Cardiac muscle cell (in vitro differentiated cells and primary cell): Measurements from ENCODE around the gene HDAC4. TPM values are rescaled to one million over a fixed set of nuclear protein-coding genes. Genes with fewer than 3 reads are reported as not detected.

ENCODE experiments used
- DNase-seq, 2 donors: peaks; one replicate each; pipeline versions ENCODE4 v3.0.0 to v3.0.0-alpha.2; 2010 to 2017; ENCODE audit warnings: low read depth in 1 of 2, low spot score in 1 of 2
- H3K27ac ChIP-seq: fragments of 200-600 bp; sonication (generic); 2 replicates; pipeline ENCODE4 v1.5.1; 2016
- H3K27me3 ChIP-seq: fragments of 200-600 bp; sonication (generic); 2 replicates; pipeline ENCODE4 v1.6.0; 2016; ENCODE audit warnings: control low read depth
- H3K36me3 ChIP-seq: fragments of 200-600 bp; sonication (generic); 2 replicates; pipeline ENCODE4 v1.5.1; 2016; ENCODE audit warnings: control low read depth
- H3K4me1 ChIP-seq: fragments of 200-600 bp; sonication (generic); 2 replicates; pipeline ENCODE4 v1.8.1; 2017; ENCODE audit warnings: low read depth, mild to moderate bottlenecking, mixed run types
- H3K4me3 ChIP-seq: fragments of 200-600 bp; sonication (generic); 2 replicates; pipeline ENCODE4 v1.5.1; 2016; ENCODE audit warnings: mild to moderate bottlenecking
- H3K9me3 ChIP-seq: fragments of 200-600 bp; sonication (generic); 2 replicates; pipeline ENCODE4 v1.5.1; 2017; ENCODE audit warnings: low read depth, mild to moderate bottlenecking, control low read depth
- CTCF ChIP-seq: IDR thresholded peaks from 2 replicates; pipeline ENCODE4 v1.5.1; 2012; ENCODE audit warnings: low read depth, mild to moderate bottlenecking, low read length
- polyA plus RNA-seq: library from polyadenylated mRNA; unstranded; fragments of >200 nt; fragmentation: Nextera tagmentation; extraction: Ambion mirVana; gene quantifications from 2 replicates; pipeline ENCODE4 v1.2.1, GENCODE V29; 2016
- total RNA-seq: library from RNA; depleted of rRNA; stranded (reverse); fragments of >200 nt; gene quantifications from 2 replicates; pipeline ENCODE4 v1.2.3, GENCODE V29; 2016

HDAC4 gene
- total and polyA plus RNA-seq, 2 experiments from 2014 or later = 7.0 to 41.6 TPM

- Histone ChIP-seq H3K36me3 (no peaks in the 10 kb centered on the region), H3K27me3 (no peaks in the 10 kb centered on the region), H3K4me1 (peaks cover 7% of the 10 kb centered on the region), H3K27ac (no peak overlapping the region), H3K4me3 (no peak overlapping the region), H3K9me3 (no peaks in the 10 kb centered on the region)
- no peak for DNase-seq
- TF ChIP-seq CTCF = no peak
Observed at GRCh38 chr2:239370876-239371725, 29.7 kb downstream of the HDAC4 start.

GRCh38 chr2:239370403-239370802 is 30.4 kb downstream of the HDAC4 start:
- no peak for TF ChIP-seq CTCF
- Histone ChIP-seq H3K36me3 (no peaks in the 10 kb centered on the region), H3K4me3 (no peak overlapping the region), H3K27ac (no peak overlapping the region), H3K9me3 (no peaks in the 10 kb centered on the region), H3K27me3 (no peaks in the 10 kb centered on the region), H3K4me1 (peaks cover 7% of the 10 kb centered on the region)
- DNase-seq = no peak

GRCh38 chr2:239369631-239370161 is 31.1 kb downstream of the HDAC4 start:
- DNase-seq = no peak
- no peaks in the 10 kb centered on the region for H3K36me3 ChIP-seq
- H3K27me3 ChIP-seq = no peaks in the 10 kb centered on the region
- peaks cover 7% of the 10 kb centered on the region for H3K4me1 ChIP-seq
- no peak for TF ChIP-seq CTCF
- no peaks in the 10 kb centered on the region for H3K9me3 ChIP-seq
- no peak overlapping the region for H3K27ac ChIP-seq
- H3K4me3 ChIP-seq = no peak overlapping the region

- peak in 1 of 2 donors; percentile 12 for DNase-seq
- Histone ChIP-seq H3K4me1 (peaks cover 7% of the 10 kb centered on the region), H3K27ac (peak overlapping the region; percentile 22), H3K4me3 (no peak overlapping the region), H3K9me3 (no peaks in the 10 kb centered on the region), H3K27me3 (no peaks in the 10 kb centered on the region), H3K36me3 (no peaks in the 10 kb centered on the region)
- no peak for TF ChIP-seq CTCF
Observed at GRCh38 chr2:239368906-239369552, 31.8 kb downstream of the HDAC4 start.

GRCh38 chr2:239368321-239368720 is 32.5 kb downstream of the HDAC4 start:
- H3K27me3 ChIP-seq = no peaks in the 10 kb centered on the region
- H3K9me3 ChIP-seq = no peaks in the 10 kb centered on the region
- TF ChIP-seq CTCF = no peak
- H3K27ac ChIP-seq = no peak overlapping the region
- DNase-seq = no peak
- H3K36me3 ChIP-seq = no peaks in the 10 kb centered on the region
- H3K4me3 ChIP-seq = no peak overlapping the region
- peaks cover 7% of the 10 kb centered on the region for H3K4me1 ChIP-seq
